ENCODE data around the gene PDXDC1.
"Not testable (repeated sequence)": the region's sequence is repeated elsewhere in the genome, so short reads cannot be mapped to it uniquely, and the experiment has no call there.

GRCh38 chr16:15005357-15006132 lies 30.7 kb downstream of the PDXDC1 start:
- TF ChIP-seq CHD2 (IDR thresholded peaks at IDR 0.05; ENCODE audit: low read length, partially characterized antibody); REST (IDR thresholded peaks at IDR 0.05); SREBF2 (IDR thresholded peaks at IDR 0.05); POLR2A (IDR thresholded peaks at IDR 0.05; ENCODE audit: low read length); CBX2 (IDR thresholded peaks at IDR 0.05; ENCODE audit: borderline replicate concordance, low read depth); CTCF (IDR thresholded peaks at IDR 0.05); MAX (IDR thresholded peaks at IDR 0.05); RAD21 (conservative IDR thresholded peaks at IDR 0.05 in 1 of 2, IDR thresholded peaks at IDR 0.05 in 1 of 2); JUNB (IDR thresholded peaks at IDR 0.05); RCOR1 (IDR thresholded peaks at IDR 0.05; ENCODE audit: low read depth, low read length); ELK1 (IDR thresholded peaks at IDR 0.05; ENCODE audit: low read depth, low read length); BHLHE40 (IDR thresholded peaks at IDR 0.05; ENCODE audit: low read depth, low read length): not testable (repeated sequence)

Measured in A549 (cell line).